ENCODE data around the gene CTSD. TPM values are rescaled to one million over a fixed set of nuclear protein-coding genes. Genes with fewer than 3 reads are reported as not detected.

CTSD gene
- total RNA-seq, 2 experiments from 2014 or later, result 192 to 208 TPM

DNA sequence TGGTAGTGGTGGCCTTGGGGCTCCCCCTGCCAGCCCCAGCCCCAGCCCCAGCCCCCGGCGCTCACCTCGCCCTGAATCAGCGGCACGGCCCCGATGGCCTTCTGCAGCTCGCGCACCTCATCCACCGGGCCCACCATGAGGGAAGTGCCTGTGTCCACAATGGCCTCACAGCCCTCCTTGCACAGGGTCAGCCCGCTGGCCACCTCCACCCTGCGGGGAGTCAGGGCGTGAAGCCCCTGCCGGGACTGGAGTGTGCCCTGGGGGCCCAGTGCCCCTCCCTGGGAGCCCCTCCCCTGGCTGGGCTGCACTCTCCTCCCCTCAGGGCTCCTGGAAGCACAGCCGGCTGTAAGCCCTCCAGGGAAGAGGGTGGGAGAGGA, 9.8 kb downstream of the CTSD start:
- Mint-ChIP-seq H3K4me3 (no peak overlapping the region), H3K9me3 (no peaks in the 10 kb centered on the region), H3K36me3 (peaks cover 26% of the 10 kb centered on the region), H3K4me1 (peaks cover 59% of the 10 kb centered on the region), H3K27ac (no peak overlapping the region), H3K27me3 (peaks cover 14% of the 10 kb centered on the region)
- DNase-seq (peak; percentile 32), ATAC-seq (ENCODE audit: low read depth) (no peak)
- POLR2A ChIA-PET, result no interaction called here

DNA sequence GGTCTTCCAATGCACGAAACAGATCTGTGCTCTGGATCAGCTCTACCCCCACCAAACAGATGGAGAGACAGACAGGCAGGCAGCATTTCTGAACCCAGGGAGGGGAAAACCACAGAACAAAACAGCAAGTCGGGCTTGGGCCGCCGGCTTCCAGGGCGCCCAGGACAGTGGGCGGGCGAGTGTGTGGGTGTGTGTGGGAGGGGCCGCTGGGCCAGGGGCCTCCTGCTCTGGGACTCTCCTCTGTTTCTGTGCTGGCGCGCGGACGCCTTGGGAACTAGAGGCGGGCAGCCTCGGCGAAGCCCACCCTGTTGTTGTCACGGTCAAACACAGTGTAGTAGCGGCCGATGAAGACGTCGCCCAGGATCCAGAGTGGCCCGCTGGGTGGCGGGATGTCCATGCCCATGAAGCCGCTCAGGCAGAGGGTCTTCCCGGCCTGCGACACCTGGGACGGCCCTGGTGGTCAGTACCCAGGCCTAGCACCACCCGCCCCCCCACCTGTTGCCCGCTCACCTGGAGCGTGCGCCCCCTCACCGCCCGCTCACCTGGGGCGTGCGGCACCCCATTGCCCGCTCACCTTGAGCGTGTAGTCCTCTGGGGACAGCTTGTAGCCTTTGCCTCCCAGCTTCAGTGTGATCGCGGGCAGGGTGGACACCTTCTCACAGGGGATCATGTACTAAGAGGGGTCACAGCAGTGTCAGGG, 10.3 kb downstream of the CTSD start:
- Mint-ChIP-seq H3K4me3 (peak overlapping the region; percentile 42), H3K4me1 (peaks cover 53% of the 10 kb centered on the region), H3K36me3 (peaks cover 23% of the 10 kb centered on the region), H3K27me3 (peaks cover 17% of the 10 kb centered on the region), H3K27ac (peak overlapping the region; percentile 58), H3K9me3 (no peaks in the 10 kb centered on the region)
- POLR2A ChIA-PET, result interaction anchor here (1.4 kb wide), 1 partner anchor 10 kb away, joined by 3 read pairs; the partner anchor contains the start of gene CTSD
- ATAC-seq (ENCODE audit: low read depth) (no peak), DNase-seq (peak; percentile 27)

DNA sequence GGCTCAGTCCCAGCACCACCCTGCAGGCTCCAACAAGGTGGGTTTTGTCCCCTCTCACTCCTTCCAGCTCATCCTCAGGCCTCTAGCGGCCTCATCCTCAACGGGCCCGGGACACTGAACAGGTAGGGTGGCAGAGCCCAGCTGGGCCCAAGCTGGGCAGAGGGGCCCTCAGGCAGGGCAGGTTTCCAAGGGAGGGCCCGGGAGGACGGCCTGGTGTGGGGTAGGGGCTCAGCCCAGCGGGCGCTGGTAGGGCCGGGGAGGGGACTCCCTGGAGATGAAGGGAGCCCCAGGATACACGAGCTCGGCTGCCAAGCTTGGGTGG, 10.9 kb downstream of the CTSD start:
- peak overlapping the region; percentile 58 for H3K27ac Mint-ChIP-seq
- H3K36me3 Mint-ChIP-seq, result peaks cover 23% of the 10 kb centered on the region
- H3K27me3 Mint-ChIP-seq, result peaks cover 17% of the 10 kb centered on the region
- no peaks in the 10 kb centered on the region for H3K9me3 Mint-ChIP-seq
- H3K4me3 Mint-ChIP-seq, result peak overlapping the region; percentile 42
- peaks cover 53% of the 10 kb centered on the region for H3K4me1 Mint-ChIP-seq
- ATAC-seq (ENCODE audit: low read depth) (no peak), DNase-seq (peak; percentile 32)
- POLR2A ChIA-PET, result interaction anchor here (1.4 kb wide), 1 partner anchor 11 kb away, joined by 3 read pairs; the partner anchor contains the start of gene CTSD

DNA sequence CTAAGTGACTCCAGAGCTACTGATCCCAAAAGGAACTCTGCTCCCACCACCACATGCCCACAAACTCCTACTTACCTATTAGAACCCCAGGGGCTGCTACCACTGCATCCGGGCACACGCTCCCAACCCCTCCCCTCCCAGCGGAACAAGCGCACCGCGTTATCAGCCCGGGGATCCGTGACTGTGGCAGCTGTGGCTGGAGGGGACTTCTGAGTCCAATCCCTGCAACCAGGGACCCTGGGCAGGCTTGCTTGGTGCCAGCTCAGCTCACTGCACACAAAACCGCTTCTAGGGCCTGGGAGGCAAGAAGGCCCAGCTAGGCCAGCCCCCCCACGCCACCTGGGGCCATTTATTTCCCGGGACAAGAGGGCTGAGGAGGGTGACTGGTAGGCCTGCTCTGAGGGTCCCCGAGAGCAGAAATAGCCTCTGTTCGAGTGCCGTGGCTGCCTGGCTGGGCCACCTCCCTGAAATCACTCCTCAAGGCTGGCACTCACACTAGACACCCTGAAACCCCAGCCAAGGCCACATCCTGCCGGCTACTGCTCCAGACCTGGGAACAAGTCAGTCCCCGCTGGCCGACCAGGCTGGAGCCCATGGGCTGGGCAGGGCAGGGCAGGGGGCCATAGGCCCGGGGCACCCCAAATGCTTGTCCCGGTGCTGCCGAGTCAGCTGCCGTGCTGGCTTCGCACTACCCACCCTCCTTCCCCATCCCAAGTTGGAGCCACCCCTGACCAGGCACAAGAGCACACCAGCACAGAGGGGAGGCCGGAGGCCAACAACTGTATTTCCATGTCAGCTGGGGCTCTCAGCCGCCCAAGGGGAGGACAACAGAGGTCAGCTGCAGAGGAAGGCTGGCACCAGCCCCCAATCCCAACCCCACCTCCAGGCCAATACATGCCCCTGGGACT, 11.5 kb downstream of the CTSD start:
- DNase-seq (peak; percentile 41), ATAC-seq (ENCODE audit: low read depth) (no peak)
- H3K36me3 Mint-ChIP-seq, result peaks cover 23% of the 10 kb centered on the region
- no peak overlapping the region for H3K4me3 Mint-ChIP-seq
- peaks cover 47% of the 10 kb centered on the region for H3K4me1 Mint-ChIP-seq
- POLR2A ChIA-PET, result interaction anchor here (0.6 to 1.4 kb wide), 4 partner anchors 10 to 42 kb away, joined by 3 to 5 read pairs (median 4); partner anchors contain the start of gene CTSD
- peaks cover 17% of the 10 kb centered on the region for H3K27me3 Mint-ChIP-seq
- no peak overlapping the region for H3K27ac Mint-ChIP-seq
- no peaks in the 10 kb centered on the region for H3K9me3 Mint-ChIP-seq

DNA sequence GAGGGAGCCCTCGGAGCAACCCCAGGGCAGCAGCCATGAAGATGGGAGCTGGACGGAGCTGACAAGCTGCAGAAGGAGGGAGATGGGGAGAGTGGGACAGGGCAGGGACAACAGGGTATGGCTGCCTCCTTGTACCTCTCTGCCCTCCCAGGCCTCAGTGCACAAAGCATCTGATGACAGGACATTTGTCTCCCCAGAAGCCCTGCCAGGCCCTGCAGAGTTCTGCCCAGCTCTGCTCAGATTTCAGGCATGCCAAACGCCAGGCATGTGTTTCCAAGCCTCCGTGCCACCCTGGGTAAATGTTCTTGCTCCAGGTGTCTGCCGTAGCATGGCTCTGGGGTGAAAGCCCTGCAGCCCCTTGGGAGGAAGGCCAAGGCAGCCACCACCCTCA, 12.2 kb downstream of the CTSD start:
- Mint-ChIP-seq H3K4me1 (peaks cover 44% of the 10 kb centered on the region), H3K4me3 (no peak overlapping the region), H3K27ac (no peak overlapping the region), H3K27me3 (peaks cover 17% of the 10 kb centered on the region), H3K9me3 (no peaks in the 10 kb centered on the region), H3K36me3 (peaks cover 20% of the 10 kb centered on the region)
- ATAC-seq (ENCODE audit: low read depth) (no peak), DNase-seq (peak; percentile 31)
- POLR2A ChIA-PET, result interaction anchor here (1.0 to 1.1 kb wide), 2 partner anchors 11 to 42 kb away, joined by 3 to 5 read pairs; no protein-coding TSS in a partner anchor

DNA sequence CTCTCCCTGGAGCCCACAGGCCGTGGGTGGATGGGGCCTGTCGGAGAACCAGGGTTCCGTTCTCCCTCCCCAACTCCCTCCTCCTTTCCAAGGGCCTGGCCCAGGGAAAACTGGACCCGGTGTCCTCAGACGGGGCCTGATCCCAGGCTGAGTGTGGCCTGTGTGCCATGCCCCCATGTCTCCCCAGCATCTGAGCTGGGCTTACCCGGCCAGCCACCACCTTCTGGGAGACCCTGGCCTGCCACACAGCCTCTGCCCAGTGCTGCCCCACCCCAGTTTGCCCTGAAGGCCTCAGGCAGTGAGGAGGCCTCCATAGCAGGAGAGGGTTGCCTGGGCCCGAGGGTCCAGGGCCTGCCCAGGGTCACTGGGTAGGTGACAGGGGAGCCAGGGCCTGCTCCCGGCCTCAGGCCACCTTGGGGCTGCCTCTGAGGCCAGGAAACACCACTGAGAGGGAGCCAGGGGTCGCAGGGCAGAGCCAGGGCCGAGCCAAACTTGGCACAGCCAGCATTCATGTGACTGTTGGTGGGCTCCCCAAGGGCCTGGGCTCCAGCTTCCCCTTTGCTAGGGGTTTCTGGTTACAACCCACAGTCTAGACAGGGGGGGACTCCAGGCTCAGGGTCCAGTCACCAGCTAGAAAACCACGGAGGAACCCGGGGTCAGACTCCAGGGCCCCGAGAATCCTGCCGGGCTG, 12.7 kb downstream of the CTSD start:
- Mint-ChIP-seq H3K27ac (no peak overlapping the region), H3K4me1 (peaks cover 38% of the 10 kb centered on the region), H3K9me3 (peaks cover 3% of the 10 kb centered on the region), H3K36me3 (peaks cover 20% of the 10 kb centered on the region), H3K4me3 (no peak overlapping the region), H3K27me3 (peaks cover 17% of the 10 kb centered on the region)
- ATAC-seq (ENCODE audit: low read depth) (no peak), DNase-seq (no peak)
- POLR2A ChIA-PET, result interaction anchor here (1.1 kb wide), 1 partner anchor 11 kb away, joined by 5 read pairs; no protein-coding TSS in a partner anchor

DNA sequence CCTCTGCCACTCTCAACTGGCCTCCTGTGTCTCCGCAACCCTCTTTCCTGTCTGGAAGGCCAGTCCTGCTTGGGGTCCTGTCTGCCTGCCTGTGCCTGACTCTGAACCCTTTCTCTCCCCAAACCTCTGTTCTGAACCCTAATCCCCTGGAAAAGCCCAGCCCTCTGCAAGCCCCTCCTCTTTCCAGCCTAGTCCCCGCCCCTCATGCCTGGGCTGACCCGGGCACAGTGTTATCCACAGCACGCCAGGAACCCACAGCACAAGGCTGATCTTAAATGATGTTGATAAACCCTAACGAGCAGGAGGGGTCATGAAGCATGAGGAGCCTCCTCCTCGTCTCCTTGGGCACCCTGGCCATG, 13.3 kb downstream of the CTSD start, which contains the start of gene IFITM10:
TSS of gene IFITM10 (minus strand) at position 115 of the 359 bp plus-strand sequence. CDS start 153 bp downstream, outside the sequence.
- H3K4me3 Mint-ChIP-seq, result peak within 1 kb of the TSS; percentile 29
- ATAC-seq (ENCODE audit: low read depth), result no peak
- POLR2A ChIA-PET, result no interaction called here

DNA sequence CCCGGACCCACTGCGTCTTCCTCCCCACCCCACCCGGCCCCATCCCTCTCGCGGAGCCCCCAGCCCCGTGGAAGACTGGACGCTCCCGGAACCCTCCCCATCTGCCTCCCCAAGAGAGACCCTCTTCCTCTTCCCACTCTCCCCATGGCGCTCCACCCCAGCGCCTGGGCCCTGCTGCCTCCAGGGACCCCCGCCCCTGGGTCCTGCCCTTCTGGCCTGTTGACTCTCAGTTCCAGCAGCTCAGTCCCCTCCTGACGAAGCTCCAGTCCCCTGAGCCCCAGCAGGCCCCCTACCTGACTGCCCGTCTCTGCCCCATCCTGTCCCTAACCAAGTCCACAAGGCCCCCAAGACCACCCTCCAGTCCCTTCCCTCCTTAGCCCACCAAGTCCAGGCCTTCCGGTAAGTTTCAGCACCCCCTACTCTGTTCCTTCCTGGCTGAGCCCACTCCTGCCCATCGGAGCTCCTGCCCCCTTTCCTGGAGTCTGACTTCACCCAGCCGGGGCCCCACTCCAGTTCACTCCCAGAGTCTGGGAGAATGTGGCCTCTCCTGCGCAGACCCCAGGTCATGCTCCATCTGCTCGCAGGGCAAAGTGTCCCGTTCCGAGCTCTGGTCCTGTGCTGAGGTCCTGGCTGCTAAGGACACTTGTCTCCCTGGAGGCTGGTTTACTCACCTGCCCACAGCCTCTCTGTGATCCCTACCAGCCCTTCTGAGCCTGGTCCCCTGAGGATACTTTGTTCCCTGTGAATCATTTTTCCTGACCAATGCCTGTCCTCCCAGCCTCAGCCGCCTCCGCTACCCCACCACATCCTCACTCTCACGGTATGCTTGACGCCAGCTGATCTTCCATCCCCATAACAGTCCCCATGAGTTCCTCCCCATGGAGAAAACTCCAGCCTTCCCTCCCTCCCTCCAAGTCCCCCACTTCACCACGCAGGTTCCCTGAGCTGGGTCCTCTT, 14.1 kb downstream of the CTSD start:
- Mint-ChIP-seq H3K36me3 (peaks cover 12% of the 10 kb centered on the region), H3K27me3 (peaks cover 17% of the 10 kb centered on the region), H3K27ac (no peak overlapping the region), H3K9me3 (peaks cover 7% of the 10 kb centered on the region), H3K4me1 (peaks cover 26% of the 10 kb centered on the region), H3K4me3 (peak overlapping the region; percentile 27)
- POLR2A ChIA-PET, result interaction anchor here (1.0 to 1.6 kb wide), 3 partner anchors 10 to 49 kb away, joined by 3 to 6 read pairs (median 3); no protein-coding TSS in a partner anchor
- DNase-seq, result peak; percentile 30
- ATAC-seq (ENCODE audit: low read depth), result no peak

More for the DNA sequence above, 13.3 kb downstream of the CTSD start, which contains the start of gene IFITM10:
- H3K9me3 Mint-ChIP-seq, result peaks cover 7% of the 10 kb centered on the region
- peaks cover 17% of the 10 kb centered on the region for H3K27me3 Mint-ChIP-seq
- no peak within 1 kb of the TSS for H3K27ac Mint-ChIP-seq
- peak; percentile 25 for DNase-seq
- peaks cover 15% of the 10 kb centered on the region for H3K36me3 Mint-ChIP-seq
- H3K4me1 Mint-ChIP-seq, result peaks cover 33% of the 10 kb centered on the region

DNA sequence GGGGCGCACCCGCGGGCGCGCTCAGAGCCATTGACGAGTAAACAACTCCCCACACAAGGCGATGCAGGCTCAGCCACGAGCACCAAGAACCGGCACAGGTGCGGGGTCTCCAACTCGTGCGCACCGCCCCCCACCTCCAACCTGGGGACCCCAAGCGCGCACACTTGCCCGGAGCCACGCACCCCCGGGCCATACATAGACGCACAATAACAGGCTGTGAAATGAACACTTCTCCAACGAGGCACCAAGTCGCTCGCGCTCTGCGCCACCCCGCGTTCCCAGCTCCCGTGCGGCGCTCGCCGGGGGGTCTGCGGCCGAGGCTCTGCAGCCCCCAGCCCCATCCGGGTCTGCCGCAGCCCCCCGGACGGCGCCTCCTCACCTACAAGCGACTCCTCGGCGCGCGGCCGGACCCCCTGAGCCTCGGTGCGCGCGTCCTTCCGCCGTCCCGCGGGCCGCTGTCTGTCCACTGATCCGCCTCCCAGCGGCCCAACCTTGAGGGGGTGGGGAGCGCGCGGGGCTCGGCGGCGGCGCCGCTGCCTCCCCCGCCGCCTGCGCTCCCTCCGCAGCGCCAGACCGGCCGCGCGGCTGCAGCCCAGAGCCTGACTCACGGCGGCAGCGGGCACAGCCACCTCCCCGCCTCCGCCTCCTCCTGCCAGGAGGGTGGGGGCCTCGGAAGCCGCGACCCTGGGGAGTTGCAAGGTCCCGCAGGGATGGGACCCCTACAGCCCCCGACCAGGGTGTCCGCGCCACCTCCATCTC, 14.9 kb downstream of the CTSD start:
- H3K27ac Mint-ChIP-seq, result no peak overlapping the region
- peaks cover 24% of the 10 kb centered on the region for H3K4me1 Mint-ChIP-seq
- peak; percentile 43 for DNase-seq
- ATAC-seq (ENCODE audit: low read depth), result peak; percentile 33
- H3K4me3 Mint-ChIP-seq, result peak overlapping the region; percentile 19
- peaks cover 7% of the 10 kb centered on the region for H3K9me3 Mint-ChIP-seq
- H3K36me3 Mint-ChIP-seq, result peaks cover 8% of the 10 kb centered on the region
- POLR2A ChIA-PET, result interaction anchor here (1.0 to 1.6 kb wide), 3 partner anchors 9 to 48 kb away, joined by 3 to 6 read pairs (median 3); no protein-coding TSS in a partner anchor
- peaks cover 17% of the 10 kb centered on the region for H3K27me3 Mint-ChIP-seq

DNA sequence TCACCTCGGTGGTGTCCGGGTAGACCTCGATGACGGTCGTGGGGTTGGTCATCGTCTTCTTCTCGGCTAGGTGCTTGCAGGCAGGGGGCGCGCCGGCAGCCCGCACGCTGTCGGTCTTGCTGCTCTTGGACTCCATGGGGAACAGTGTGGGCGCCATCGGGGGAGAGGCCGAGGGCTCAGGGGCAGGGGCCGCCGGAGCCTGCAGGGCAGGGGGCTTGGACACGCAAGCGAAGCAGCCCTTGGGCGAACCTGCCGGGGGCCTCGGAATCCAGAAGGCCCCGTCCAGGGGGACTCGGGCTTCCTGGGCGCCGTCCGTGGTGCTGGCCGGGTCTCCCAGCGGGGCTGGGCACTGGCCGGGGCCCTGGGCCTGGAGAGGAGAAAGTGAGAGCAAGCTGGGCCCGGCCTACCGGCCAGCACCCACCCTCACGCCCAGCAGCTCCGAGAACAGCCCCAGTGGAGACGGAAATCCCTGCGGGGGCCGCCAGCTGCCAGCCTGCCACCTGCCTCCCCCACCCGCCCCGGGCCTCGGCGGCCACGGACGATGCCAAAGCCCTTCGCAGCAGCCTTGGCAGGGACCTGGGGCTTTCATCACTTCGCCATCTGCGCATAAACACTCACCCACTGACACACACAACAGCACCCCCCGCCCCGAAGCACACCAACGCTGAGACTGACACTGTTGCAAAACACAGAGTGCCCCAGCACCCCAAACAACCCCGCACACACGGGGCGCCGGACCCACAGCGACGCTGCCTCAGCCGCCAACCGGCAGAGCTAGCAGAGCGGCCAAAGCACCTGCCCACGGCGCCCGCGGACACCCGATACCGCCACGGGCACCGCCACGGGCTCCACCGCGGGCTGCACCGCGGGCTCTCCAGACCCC, 15.7 kb downstream of the CTSD start:
- Mint-ChIP-seq H3K4me1 (peaks cover 22% of the 10 kb centered on the region), H3K27ac (no peak overlapping the region), H3K9me3 (peaks cover 7% of the 10 kb centered on the region), H3K4me3 (no peak overlapping the region), H3K36me3 (peaks cover 7% of the 10 kb centered on the region), H3K27me3 (peaks cover 17% of the 10 kb centered on the region)
- ATAC-seq (ENCODE audit: low read depth) (no peak), DNase-seq (peak; percentile 30)
- POLR2A ChIA-PET, result no interaction called here

Data from activated naive CD8-positive, alpha-beta T cell treated with anti-CD3 and anti-CD28 coated beads, Interleukin-2, amount 10 ng/mL, durations not matched to agents 7 days and 5 days (primary cell).